Thoracic aorta endothelial cell (primary cell): Measurements from ENCODE around the gene INHBB. TPM values are rescaled to one million over a fixed set of nuclear protein-coding genes. Genes with fewer than 3 reads are reported as not detected.

Source experiments
- total RNA-seq: library from RNA; depleted of rRNA; stranded (reverse); fragments of >200 nt; gene quantifications from 2 replicates; pipeline ENCODE4 v1.2.3, GENCODE V29; 2012

INHBB gene
- 0.79 and 3.9 TPM in 2 replicates for total RNA-seq

GRCh38 chr2:120346026-120346666 is at the start of gene INHBB:
TSS of gene INHBB (plus strand) at chr2:120346136. CDS start at chr2:120346189, 53 bp downstream.

Other genes with a start within 250 kb of the INHBB start
- 38.2 and 43.4 TPM in 2 replicates for gene TMEM185B, start 122.7 kb upstream of the INHBB start, total RNA-seq
- 174 and 215 TPM in 2 replicates for gene RALB, start 93.3 kb upstream of the INHBB start, total RNA-seq